Activated T-cell treated with anti-CD3 and anti-CD28 coated beads for 4 hours (primary cell): ENCODE measurements around the gene FGGY.
"Not testable (repeated sequence)": the region's sequence is repeated elsewhere in the genome, so short reads cannot be mapped to it uniquely, and the experiment has no call there.

ENCODE experiments used
- DNase-seq: peaks from one replicate; pipeline ENCODE4 v3.0.0-alpha.2; 2020

The FGGY gene

DNA sequence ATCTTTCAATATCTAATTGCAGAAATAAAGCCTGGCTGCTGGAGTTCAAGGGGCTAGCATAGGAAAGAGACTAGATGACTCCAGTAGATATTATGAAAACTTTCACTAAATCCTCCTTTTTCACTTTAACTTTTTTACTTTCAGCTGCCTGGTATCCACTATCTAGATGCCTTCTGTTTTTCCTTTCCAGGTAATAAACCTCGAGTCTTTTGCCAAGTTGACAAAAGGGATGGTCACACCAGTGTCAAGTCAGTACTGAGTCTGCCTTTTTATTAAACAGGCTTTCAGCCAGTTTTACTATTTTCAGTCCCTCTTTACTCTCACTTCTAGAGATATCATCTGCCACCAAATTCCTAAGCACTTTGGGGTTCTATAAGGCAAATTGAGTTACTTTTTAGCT, 195.6 kb downstream of the FGGY start:
- no peak for DNase-seq

DNA sequence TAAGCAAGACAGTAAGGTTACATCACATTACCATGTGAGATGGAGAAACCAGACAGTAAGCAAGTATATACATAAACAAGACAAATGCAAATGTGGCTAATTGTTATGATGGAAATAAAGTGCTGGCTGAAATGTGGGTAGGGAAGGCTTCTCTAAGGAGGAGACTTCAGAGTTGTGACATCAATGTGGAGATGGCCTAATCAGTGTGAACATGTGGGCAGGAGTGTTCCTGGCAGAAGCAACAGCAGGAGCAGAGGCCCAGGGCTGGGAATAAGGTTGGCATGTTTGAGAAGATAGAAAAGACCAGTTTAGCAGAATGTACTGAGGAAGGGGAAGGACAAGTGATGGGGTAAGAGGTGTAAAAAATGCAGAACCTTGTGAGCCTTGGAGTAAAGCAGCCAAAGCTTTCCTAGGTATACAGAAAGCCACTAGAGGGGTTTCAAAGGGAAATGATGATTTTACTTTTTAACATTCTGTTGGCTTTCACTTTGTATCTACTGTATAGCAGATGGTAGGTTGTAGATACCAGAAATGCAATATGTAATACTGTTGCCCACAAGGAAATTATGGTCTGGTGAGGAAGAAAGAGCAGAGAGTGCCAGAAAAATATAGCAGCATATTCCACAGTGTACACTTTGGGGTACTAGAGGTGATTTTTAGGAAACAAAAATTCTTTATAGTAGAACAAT, 197.4 kb downstream of the FGGY start:
- no peak for DNase-seq

- not testable (repeated sequence) for DNase-seq
Observed at GRCh38 chr1:59496156-59496555, 199.3 kb downstream of the FGGY start.

DNA sequence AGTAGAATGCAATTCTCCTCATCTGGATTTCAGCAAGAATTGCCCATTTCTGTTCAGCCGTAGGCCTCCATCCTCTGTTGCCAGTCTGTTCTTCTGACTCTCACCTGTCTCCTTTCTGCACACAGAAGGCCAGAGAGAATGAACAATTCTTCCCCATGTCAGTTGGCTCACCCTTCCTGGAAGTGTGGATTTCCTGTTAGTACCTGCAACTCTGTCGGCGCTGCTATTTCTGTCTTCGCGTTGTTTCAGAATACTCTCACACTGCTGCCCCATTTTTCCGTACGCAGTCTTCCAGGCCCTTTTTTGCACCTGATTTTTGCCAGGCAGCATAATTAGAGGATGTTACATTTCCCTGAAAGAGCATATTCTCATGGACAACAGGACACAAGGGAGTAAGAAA, 200.7 kb downstream of the FGGY start:
- no peak for DNase-seq

DNA sequence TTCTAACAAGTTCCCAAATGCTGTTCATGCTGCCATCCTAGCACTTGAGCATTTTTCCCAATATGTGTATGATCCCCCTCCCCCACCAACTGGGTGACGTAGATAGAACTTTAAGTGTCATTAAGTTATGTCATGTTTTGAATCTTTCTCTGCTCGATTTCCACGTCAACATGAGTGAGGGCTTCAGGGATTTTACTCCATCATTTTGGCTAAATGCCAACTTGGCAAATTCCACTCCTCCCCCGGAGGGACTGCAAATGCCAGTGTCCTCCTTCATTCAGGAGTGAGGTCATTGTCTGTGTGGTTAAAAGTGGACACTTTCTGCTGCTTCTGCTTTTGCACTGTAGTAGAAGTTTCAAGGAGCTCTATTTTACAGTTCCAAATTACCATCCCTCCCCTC, 201.7 kb downstream of the FGGY start:
- no peak for DNase-seq

DNA sequence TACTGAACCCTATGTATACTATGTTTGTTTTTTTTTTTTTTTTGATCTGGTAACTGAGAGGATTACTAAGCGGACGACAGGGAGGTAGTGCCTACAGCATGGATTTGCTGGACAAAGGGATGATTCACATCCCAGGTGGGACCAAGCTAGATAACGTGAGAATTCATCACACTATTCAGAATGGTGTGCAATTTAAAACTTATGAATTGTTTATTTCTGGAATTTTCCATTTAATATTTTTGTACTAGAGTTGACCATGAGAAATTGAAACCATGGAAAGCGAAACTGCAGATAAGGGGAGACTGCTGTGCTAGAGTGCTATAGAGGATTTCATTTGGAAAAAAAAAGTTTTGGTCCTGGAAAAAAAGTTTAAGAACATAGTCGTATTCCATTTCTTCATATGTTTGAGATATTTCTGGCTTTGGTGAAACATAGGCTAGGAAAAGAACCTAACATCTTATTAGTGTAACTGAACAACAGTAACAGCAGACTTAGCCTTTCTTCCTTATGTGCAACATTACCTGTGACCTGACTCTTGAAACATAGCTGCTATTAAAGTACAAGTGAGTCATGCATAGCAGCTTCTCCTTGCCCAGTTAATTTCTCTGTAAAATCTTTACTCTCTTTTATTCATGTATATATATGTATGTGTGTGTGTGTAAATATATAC, 202.5 kb downstream of the FGGY start:
- DNase-seq, result no peak

- DNase-seq, result no peak
Observed at GRCh38 chr1:59499943-59500569, 203.2 kb downstream of the FGGY start.

GRCh38 chr1:59500950-59501742, 204.3 kb downstream of the FGGY start:
- no peak for DNase-seq

GRCh38 chr1:59502009-59502691, 205.3 kb downstream of the FGGY start:
- no peak for DNase-seq

DNA sequence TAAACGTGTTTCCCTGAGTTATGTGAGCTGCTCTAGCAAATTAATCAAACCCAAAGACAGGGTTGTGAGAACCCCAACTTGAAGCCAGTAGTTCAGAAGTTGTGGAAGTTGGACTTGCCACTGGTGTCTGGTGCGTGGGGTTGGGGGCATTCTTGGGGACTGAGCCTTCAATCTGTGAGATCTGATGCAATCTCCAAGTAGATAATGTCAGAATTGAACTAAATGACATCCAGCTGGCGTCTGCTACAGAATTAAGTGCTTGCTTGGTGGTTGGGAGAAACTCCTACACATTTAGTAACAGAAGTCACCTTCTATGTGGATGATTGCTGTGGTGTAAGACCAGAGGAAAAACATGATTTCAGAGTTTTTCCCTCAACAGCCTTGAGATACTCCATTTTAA, 207.4 kb downstream of the FGGY start:
- no peak for DNase-seq

DNA sequence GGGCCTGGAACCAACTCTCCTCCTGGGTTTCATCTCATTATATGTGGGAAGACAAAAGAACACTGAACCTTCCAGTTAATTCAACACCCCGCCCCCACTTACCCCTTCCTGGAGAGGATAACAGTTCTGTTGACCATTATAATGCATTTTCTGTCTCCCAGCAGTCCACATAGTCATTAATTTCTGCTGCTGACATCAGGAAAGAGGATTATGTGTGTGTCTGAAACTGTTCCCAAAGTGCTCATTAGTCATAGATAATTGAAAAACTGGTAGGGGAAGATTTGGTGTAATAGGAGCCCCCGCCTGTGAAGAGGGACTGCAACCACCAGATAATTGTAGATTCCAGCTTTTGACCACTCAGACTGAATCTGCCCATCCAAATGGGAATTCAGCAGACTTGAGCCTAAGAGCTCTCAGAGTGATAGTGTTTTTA, 208.7 kb downstream of the FGGY start:
- no peak for DNase-seq

DNA sequence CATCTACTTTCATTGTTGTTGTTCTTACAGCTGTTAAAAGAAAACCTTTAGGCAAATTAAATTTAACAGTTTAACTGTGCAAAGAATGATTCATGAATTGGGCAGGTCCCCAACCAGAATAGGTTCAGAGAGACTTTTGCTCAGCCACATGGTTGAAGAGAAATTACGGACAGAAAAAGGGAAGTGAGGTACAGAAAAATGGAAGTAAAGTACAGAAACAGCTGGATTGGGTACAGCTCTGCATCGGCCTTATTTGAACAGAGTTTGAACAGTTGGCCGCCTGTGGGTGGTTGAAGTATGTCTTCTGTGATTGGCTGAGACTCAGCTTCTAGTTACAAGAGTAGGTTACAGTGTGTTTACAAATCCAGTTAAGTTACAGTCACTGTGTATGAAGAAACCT, 210.1 kb downstream of the FGGY start:
- no peak for DNase-seq

DNA sequence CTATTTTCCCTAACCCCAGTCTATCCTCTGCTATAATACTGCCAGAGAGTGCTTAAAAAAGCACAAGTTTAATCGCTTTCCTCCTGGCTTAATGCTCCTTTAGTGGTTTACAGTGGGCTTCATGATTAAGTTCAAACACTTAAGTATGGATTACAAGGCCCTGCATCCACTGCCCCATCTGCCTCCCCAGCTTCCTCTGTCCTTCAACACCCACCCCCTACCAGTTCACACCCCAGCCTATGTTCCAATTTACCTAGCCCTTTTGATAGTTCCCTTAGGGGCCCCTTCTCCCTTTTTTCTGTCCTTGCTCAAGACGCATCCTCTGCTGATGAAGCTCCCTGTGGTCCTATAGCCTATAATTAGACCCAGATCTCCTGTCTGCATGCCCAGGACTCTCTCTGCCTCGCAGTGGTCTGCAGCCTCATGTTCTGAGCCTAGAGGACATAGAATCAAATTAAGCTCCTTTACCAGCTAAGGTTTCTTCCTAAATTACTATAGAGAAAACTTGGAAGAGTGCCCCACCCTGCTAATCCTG, 212.5 kb downstream of the FGGY start:
- DNase-seq, result no peak

DNA sequence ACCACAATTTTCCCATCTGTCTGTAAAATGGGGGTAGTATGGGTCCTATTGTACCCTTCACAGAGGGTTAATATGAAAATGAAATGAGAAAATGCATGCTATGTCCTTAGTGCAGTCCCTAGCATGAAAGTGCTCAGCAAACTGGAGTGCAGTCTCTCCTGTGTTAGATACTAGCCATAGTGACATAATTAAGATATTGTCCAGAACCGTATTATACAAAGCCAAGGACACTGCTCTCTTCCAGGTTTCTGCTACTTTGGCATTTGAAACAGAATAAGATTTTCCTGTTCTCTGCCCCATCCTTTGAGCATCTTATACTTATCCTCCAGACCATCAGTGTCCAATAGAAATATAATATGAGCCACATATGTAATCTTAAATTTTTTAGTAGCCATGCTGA, 213.4 kb downstream of the FGGY start:
- DNase-seq, result no peak

GRCh38 chr1:59511476-59512465, 214.9 kb downstream of the FGGY start:
- no peak for DNase-seq

GRCh38 chr1:59512702-59513101, 215.8 kb downstream of the FGGY start:
- DNase-seq, result no peak

GRCh38 chr1:59514061-59514909, 217.4 kb downstream of the FGGY start:
- no peak for DNase-seq

GRCh38 chr1:59516881-59517280, 220.0 kb downstream of the FGGY start:
- no peak for DNase-seq

- no peak for DNase-seq
Observed at GRCh38 chr1:59520194-59520593, 223.3 kb downstream of the FGGY start.

- no peak for DNase-seq
Observed at GRCh38 chr1:59520827-59521418, 224.0 kb downstream of the FGGY start.
